ENCODE measurements around the gene MRPS26.
"Not testable (repeated sequence)": the region's sequence is repeated elsewhere in the genome, so short reads cannot be mapped to it uniquely, and the experiment has no call there.

- TF ChIP-seq, protein P1, sequence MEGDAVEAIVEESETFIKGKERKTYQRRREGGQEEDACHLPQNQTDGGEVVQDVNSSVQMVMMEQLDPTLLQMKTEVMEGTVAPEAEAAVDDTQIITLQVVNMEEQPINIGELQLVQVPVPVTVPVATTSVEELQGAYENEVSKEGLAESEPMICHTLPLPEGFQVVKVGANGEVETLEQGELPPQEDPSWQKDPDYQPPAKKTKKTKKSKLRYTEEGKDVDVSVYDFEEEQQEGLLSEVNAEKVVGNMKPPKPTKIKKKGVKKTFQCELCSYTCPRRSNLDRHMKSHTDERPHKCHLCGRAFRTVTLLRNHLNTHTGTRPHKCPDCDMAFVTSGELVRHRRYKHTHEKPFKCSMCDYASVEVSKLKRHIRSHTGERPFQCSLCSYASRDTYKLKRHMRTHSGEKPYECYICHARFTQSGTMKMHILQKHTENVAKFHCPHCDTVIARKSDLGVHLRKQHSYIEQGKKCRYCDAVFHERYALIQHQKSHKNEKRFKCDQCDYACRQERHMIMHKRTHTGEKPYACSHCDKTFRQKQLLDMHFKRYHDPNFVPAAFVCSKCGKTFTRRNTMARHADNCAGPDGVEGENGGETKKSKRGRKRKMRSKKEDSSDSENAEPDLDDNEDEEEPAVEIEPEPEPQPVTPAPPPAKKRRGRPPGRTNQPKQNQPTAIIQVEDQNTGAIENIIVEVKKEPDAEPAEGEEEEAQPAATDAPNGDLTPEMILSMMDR (IDR thresholded peaks at IDR 0.05; ENCODE audit: low read depth, low read length, missing input control): not testable (repeated sequence)
- TF ChIP-seq GABPA (IDR thresholded peaks at IDR 0.05 in 1 of 2, conservative IDR thresholded peaks at IDR 0.05 in 1 of 2): not testable (repeated sequence)
These were observed 29.5 kb downstream of the MRPS26 start for GRCh38 chr20:3075315-3075714.
